HepG2 (cell line): ENCODE measurements around the gene GPR158. TPM values are rescaled to one million over a fixed set of nuclear protein-coding genes. Genes with fewer than 3 reads are reported as not detected.

ENCODE experiments used
- BCL6 ChIP-seq: IDR thresholded peaks from 2 replicates; pipeline ENCODE4 v1.6.1; 2016; ENCODE audit warnings: missing genetic modification reagents, missing compliant biosample characterization
- GABPA ChIP-seq, 2 experiments: IDR thresholded peaks; 2 replicates each; pipeline ENCODE4 v1.6.1; 2011 to 2016; ENCODE audit warnings: low read depth in 2 of 2, low read length in 1 of 2, missing biosample characterization in 1 of 2, missing genetic modification characterization in 1 of 2
- HDAC2 ChIP-seq: sonication (generic); formaldehyde crosslinking; IDR thresholded peaks from 2 replicates; pipeline ENCODE4 v1.4.0; 2020; ENCODE audit warnings: missing genetic modification reagents
- HNRNPUL1 ChIP-seq: fragments of 200-400 bp; formaldehyde crosslinking; IDR thresholded peaks from 2 replicates; pipeline ENCODE4 v1.6.1; 2017; ENCODE audit warnings: low read depth, mild to moderate bottlenecking, low read length, moderate library complexity
- HOXA9 ChIP-seq: sonication (generic); formaldehyde crosslinking; IDR thresholded peaks from 2 replicates; pipeline ENCODE4 v1.8.1; 2022; ENCODE audit warnings: missing genetic modification reagents, mild to moderate bottlenecking, moderate library complexity, borderline replicate concordance
- SALL1 ChIP-seq: sonication (generic); formaldehyde crosslinking; IDR thresholded peaks from 2 replicates; pipeline ENCODE4 v1.8.0; 2022; ENCODE audit warnings: mild to moderate bottlenecking, missing genetic modification reagents
- SRF ChIP-seq: IDR thresholded peaks from 2 replicates; pipeline ENCODE4 v1.6.1; 2011; ENCODE audit warnings: mild to moderate bottlenecking, low read depth, low read length, moderate library complexity
- ZNF329 ChIP-seq: sonication (generic); formaldehyde crosslinking; IDR thresholded peaks from 2 replicates; pipeline ENCODE4 v1.9.0; 2021; ENCODE audit warnings: low read depth, mild to moderate bottlenecking, missing genetic modification reagents
- ZNF605 ChIP-seq: sonication (generic); formaldehyde crosslinking; IDR thresholded peaks from 2 replicates; pipeline ENCODE4 v1.8.0; 2022; ENCODE audit warnings: mild to moderate bottlenecking, missing genetic modification reagents
- ZNF709 ChIP-seq: sonication (generic); formaldehyde crosslinking; IDR thresholded peaks from 2 replicates; pipeline ENCODE4 v1.5.0; 2020; ENCODE audit warnings: mild to moderate bottlenecking, missing genetic modification reagents
- ZSCAN21 ChIP-seq: sonication (generic); formaldehyde crosslinking; IDR thresholded peaks from 2 replicates; pipeline ENCODE4 v1.8.0; 2022; ENCODE audit warnings: mild to moderate bottlenecking, missing genetic modification reagents, moderate library complexity, borderline replicate concordance
- polyA plus RNA-seq, 8 experiments: library from polyadenylated mRNA; depleted of rRNA in 3 of 8; stranded (reverse) in 7 of 8; unstranded in 1 of 8; fragments of >200 nt; fragmentation: Illumina TruSeq in 4 of 8; extraction: Trizol in 4 of 8; gene quantifications; 2 replicates each; pipeline versions ENCODE4 v1.2.1 to v1.2.3, GENCODE V29; 2011 to 2016; ENCODE audit warnings: low read depth in 4 of 8, missing spikeins in 1 of 8, mixed read lengths in 1 of 8; ENCODE audit not compliant: insufficient read depth in 1 of 8
- total RNA-seq, 5 experiments: library from RNA; depleted of rRNA; stranded (reverse); fragments of >200 nt; fragmentation: Illumina TruSeq; extraction: Trizol; gene quantifications; 2 replicates each; pipeline ENCODE4 v1.2.3, GENCODE V29; 2016; ENCODE audit warnings: low read depth in 1 of 5
- TF ChIP-seq, protein P1 (sequence below): IDR thresholded peaks from 2 replicates; pipeline ENCODE4 v1.6.1; 2018; ENCODE audit warnings: missing genetic modification reagents
- TF ChIP-seq, protein P2 (sequence below): sonication (generic); formaldehyde crosslinking; IDR thresholded peaks from 2 replicates; pipeline ENCODE4 v1.4.0; 2020; ENCODE audit warnings: missing genetic modification reagents
- TF ChIP-seq, protein P3 (sequence below): sonication (generic); formaldehyde crosslinking; IDR thresholded peaks from 2 replicates; pipeline ENCODE4 v1.5.1; 2020; ENCODE audit warnings: mild to moderate bottlenecking, missing genetic modification reagents
- TF ChIP-seq, protein P4 (sequence below): sonication (generic); formaldehyde crosslinking; IDR thresholded peaks from 2 replicates; pipeline ENCODE4 v1.4.0; 2020; ENCODE audit warnings: low read depth, missing genetic modification reagents

Gene GPR158
- total and polyA plus RNA-seq, 2 of the 13 experiments (the other 11 are each of a cell fraction or from before 2014, with no cell fraction given) = not detected

DNA sequence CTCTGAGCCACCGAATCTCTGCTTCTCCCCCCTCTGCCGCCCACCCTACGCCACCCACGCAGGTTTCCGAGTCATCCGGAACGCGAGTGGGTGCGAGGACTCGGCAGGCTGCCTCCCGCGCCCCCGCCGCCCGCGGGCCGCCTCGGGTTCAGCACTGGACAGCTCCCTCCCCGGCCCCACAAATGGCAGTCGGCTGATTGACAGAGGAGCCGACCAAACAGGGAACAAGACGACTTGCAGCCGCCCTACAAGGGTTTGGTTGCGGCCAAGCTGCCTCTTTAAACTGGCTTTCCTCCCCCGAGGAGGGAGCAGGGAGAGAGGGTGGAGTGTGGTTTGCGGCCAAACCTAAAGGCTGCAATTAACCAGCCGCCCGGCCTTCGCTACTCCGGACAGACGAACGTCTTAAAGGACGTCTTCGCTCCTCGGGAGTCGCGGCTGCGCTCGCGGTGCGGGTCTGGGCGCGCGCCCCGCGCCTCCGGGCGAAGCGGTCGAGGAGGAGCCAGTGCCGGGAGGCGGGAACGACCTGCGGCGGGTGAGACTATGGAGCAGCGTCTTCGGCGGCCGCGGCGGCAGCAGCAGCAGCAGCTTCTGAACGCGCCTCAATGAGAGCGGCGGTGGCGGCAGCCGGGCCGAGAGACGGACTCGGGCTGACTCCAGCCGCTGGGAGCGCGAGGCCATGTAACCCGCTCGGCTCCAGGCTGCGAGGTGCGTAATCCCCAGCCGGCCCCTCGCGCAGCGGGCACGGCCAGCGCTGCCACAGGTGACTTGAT lies at the start of gene GPR158 (continued):
- peak; percentile 53; the same call in 1 of the 2 replicates for TF ChIP-seq ZNF605 (CRISPR knock-in tag)
- TF ChIP-seq, protein P1, sequence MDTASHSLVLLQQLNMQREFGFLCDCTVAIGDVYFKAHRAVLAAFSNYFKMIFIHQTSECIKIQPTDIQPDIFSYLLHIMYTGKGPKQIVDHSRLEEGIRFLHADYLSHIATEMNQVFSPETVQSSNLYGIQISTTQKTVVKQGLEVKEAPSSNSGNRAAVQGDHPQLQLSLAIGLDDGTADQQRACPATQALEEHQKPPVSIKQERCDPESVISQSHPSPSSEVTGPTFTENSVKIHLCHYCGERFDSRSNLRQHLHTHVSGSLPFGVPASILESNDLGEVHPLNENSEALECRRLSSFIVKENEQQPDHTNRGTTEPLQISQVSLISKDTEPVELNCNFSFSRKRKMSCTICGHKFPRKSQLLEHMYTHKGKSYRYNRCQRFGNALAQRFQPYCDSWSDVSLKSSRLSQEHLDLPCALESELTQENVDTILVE = peak; percentile 59; the same call in 1 of the 2 replicates
- TF ChIP-seq, protein P2, sequence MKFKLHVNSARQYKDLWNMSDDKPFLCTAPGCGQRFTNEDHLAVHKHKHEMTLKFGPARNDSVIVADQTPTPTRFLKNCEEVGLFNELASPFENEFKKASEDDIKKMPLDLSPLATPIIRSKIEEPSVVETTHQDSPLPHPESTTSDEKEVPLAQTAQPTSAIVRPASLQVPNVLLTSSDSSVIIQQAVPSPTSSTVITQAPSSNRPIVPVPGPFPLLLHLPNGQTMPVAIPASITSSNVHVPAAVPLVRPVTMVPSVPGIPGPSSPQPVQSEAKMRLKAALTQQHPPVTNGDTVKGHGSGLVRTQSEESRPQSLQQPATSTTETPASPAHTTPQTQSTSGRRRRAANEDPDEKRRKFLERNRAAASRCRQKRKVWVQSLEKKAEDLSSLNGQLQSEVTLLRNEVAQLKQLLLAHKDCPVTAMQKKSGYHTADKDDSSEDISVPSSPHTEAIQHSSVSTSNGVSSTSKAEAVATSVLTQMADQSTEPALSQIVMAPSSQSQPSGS (CRISPR knock-in tag) = 0 out of 2 replicates have a peak, but pooled peaks have one; percentile 39
- TF ChIP-seq ZNF709 = 0 out of 2 replicates have a peak, but pooled peaks have one; percentile 46
- TF ChIP-seq, protein P3, sequence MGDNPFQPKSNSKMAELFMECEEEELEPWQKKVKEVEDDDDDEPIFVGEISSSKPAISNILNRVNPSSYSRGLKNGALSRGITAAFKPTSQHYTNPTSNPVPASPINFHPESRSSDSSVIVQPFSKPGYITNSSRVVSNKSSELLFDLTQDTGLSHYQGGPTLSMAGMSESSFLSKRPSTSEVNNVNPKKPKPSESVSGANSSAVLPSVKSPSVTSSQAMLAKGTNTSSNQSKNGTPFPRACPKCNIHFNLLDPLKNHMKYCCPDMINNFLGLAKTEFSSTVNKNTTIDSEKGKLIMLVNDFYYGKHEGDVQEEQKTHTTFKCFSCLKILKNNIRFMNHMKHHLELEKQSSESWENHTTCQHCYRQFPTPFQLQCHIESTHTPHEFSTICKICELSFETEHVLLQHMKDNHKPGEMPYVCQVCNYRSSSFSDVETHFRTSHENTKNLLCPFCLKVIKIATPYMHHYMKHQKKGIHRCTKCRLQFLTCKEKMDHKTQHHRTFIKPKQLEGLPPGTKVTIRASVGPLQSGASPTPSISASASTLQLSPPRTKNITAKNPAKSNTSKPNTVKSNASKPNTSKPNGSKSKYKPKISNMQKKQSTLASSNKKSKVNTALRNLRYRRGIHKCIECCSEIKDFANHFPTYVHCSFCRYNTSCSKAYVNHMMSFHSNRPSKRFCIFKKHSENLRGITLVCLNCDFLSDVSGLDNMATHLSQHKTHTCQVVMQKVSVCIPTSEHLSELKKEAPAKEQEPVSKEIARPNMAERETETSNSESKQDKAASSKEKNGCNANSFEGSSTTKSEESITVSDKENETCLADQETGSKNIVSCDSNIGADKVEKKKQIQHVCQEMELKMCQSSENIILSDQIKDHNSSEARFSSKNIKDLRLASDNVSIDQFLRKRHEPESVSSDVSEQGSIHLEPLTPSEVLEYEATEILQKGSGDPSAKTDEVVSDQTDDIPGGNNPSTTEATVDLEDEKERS (CRISPR knock-in tag) = 0 out of 2 replicates have a peak, but pooled peaks have one; percentile 42
- TF ChIP-seq SRF = peak; percentile 48; the same call in 1 of the 2 replicates
- peak; percentile 68 for TF ChIP-seq HDAC2 (CRISPR knock-in tag)
- TF ChIP-seq, protein P4, sequence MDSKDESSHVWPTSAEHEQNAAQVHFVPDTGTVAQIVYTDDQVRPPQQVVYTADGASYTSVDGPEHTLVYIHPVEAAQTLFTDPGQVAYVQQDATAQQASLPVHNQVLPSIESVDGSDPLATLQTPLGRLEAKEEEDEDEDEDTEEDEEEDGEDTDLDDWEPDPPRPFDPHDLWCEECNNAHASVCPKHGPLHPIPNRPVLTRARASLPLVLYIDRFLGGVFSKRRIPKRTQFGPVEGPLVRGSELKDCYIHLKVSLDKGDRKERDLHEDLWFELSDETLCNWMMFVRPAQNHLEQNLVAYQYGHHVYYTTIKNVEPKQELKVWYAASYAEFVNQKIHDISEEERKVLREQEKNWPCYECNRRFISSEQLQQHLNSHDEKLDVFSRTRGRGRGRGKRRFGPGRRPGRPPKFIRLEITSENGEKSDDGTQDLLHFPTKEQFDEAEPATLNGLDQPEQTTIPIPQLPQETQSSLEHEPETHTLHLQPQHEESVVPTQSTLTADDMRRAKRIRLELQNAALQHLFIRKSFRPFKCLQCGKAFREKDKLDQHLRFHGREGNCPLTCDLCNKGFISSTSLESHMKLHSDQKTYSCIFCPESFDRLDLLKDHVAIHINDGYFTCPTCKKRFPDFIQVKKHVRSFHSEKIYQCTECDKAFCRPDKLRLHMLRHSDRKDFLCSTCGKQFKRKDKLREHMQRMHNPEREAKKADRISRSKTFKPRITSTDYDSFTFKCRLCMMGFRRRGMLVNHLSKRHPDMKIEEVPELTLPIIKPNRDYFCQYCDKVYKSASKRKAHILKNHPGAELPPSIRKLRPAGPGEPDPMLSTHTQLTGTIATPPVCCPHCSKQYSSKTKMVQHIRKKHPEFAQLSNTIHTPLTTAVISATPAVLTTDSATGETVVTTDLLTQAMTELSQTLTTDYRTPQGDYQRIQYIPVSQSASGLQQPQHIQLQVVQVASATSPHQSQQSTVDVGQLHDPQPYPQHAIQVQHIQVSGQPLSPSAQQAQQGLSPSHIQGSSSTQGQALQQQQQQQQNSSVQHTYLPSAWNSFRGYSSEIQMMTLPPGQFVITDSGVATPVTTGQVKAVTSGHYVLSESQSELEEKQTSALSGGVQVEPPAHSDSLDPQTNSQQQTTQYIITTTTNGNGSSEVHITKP (CRISPR knock-in tag) = 0 out of 2 replicates have a peak, but pooled peaks have one; percentile 47
- TF ChIP-seq ZSCAN21 (CRISPR knock-in tag) = peak; percentile 68; the same call in 1 of the 2 replicates
- TF ChIP-seq HNRNPUL1 = no peak
- TF ChIP-seq ZNF329 (CRISPR knock-in tag) = no peak
- no peak for TF ChIP-seq GABPA (IDR thresholded peaks at IDR 0.05; ENCODE audit: low read depth, low read length)
- TF ChIP-seq GABPA (CRISPR knock-in tag; IDR thresholded peaks at IDR 0.05; ENCODE audit: low read depth) = no peak
- peak; percentile 84 for TF ChIP-seq HOXA9 (CRISPR knock-in tag)
- peak; percentile 90 for TF ChIP-seq SALL1 (CRISPR knock-in tag)
- TF ChIP-seq BCL6 (CRISPR knock-in tag) = peak; percentile 34; the same call in 1 of the 2 replicates
